Upper lobe of right lung (tissue), 1 donor: ENCODE results near the gene ALOX5. TPM values are rescaled to one million over a fixed set of nuclear protein-coding genes. Genes with fewer than 3 reads are reported as not detected.

Experiments used
- ATAC-seq: fragments of 200-7000 bp; cut with Tn5 transposase; one replicate; pipeline ENCODE4 v1.9.1; 2020; ENCODE audit warnings: mild to moderate bottlenecking, moderate library complexity
- DNase-seq: peaks from one replicate; pipeline ENCODE4 v3.0.0-alpha.2; 2020
- H3K27ac ChIP-seq: fragments of 200-600 bp; one replicate; pipeline ENCODE4 v1.8.0; 2022
- H3K27me3 ChIP-seq: fragments of 200-600 bp; one replicate; pipeline ENCODE4 v1.8.0; 2022; ENCODE audit warnings: mild to moderate bottlenecking
- H3K36me3 ChIP-seq: fragments of 200-600 bp; one replicate; pipeline ENCODE4 v1.8.0; 2022
- H3K4me1 ChIP-seq: fragments of 200-600 bp; one replicate; pipeline ENCODE4 v1.8.0; 2022
- H3K4me3 ChIP-seq: fragments of 200-600 bp; one replicate; pipeline ENCODE4 v1.8.0; 2022; ENCODE audit warnings: mild to moderate bottlenecking
- H3K9me3 ChIP-seq: fragments of 200-600 bp; one replicate; pipeline ENCODE4 v1.8.0; 2022
- CTCF ChIP-seq: fragments of 200-600 bp; IDR thresholded peaks from one replicate; pipeline ENCODE4 v1.8.0; 2022; ENCODE audit warnings: antibody characterized with exemption
- intact Hi-C: fragments of 100-400 bp; cut with DNase I; formaldehyde crosslinking; loops from one replicate; pipeline ENCODE4 v1.11.0; 2022
- total RNA-seq: library from RNA; stranded (reverse); fragmentation: NEBNext Ultra II Directional; extraction: Animal tissue kit (Norgen Biotek cat#: 25700); gene quantifications from one replicate; pipeline ENCODE4 v1.2.1, GENCODE V29; 2021
- donor health status: DM: no; HTN: yes; CAD: no; lungs with severe emphysema.

ALOX5 gene
- total RNA-seq, 1 donor from 2014 or later: 128 TPM

- Histone ChIP-seq H3K36me3 (no peaks in the 10 kb centered on the region), H3K27ac (no peak overlapping the region), H3K9me3 (no peaks in the 10 kb centered on the region), H3K4me1 (no peaks in the 10 kb centered on the region), H3K27me3 (no peaks in the 10 kb centered on the region), H3K4me3 (no peak overlapping the region)
- intact Hi-C loops: no loop called here
- DNase-seq: no peak
- ATAC-seq: no peak
- no peak for TF ChIP-seq CTCF
Observed at GRCh38 chr10:45440511-45441062, 66.6 kb downstream of the ALOX5 start.

DNA sequence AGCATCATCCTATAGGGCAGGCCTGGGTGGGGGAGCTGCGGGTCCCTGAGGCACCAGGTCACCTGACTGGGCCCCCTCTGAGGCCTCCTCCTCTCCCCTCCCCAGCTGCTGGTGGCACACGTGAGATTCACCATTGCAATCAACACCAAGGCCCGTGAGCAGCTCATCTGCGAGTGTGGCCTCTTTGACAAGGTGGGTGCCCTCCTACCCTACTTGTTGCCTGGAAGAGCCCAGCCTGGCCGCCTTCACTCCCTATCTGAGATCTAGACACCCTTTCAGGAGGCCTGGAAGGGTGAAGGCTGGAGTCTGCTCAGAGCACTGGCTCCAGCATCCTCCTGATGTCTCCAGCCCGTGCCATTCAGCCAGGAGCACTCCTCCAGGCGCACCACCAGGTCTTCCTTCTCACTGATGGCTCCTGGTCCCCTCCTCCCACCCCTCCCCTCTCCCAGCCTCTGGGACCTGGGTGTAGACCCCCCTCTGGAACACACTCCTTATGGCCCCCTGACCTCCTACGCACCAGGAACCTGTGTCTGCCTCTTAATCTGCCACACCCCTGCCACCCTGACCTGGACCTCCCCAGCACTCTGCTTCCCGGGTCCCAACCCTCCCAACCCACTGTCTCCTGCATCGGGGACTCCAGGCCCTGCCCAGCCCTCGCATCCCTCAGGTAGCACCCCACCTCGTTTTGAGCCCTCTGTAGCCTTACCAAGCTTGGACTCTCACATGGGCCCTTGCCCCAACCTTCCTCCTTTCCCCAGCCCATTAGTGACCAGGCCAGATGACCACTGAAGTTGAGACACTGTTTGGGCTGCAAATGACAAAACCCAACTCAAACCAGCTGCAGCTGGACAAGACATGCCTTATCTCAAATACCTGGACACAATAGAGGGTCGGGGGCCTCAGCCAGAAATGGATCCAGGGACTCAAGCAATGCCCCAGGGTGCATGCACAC lies 67.5 kb downstream of the ALOX5 start:
- Histone ChIP-seq H3K4me3 (no peak overlapping the region), H3K9me3 (no peaks in the 10 kb centered on the region), H3K27me3 (no peaks in the 10 kb centered on the region), H3K4me1 (no peaks in the 10 kb centered on the region), H3K27ac (no peak overlapping the region), H3K36me3 (no peaks in the 10 kb centered on the region)
- no peak for TF ChIP-seq CTCF
- no peak for ATAC-seq
- peak; percentile 46 for DNase-seq
- intact Hi-C loops: no loop called here

- Histone ChIP-seq H3K4me3 (no peak overlapping the region), H3K27ac (no peak overlapping the region), H3K9me3 (no peaks in the 10 kb centered on the region), H3K36me3 (no peaks in the 10 kb centered on the region), H3K27me3 (no peaks in the 10 kb centered on the region), H3K4me1 (no peaks in the 10 kb centered on the region)
- intact Hi-C loops: no loop called here
- ATAC-seq (no peak), DNase-seq (peak; percentile 45)
- no peak for TF ChIP-seq CTCF
Observed at GRCh38 chr10:45442251-45442650, 68.2 kb downstream of the ALOX5 start.

DNA sequence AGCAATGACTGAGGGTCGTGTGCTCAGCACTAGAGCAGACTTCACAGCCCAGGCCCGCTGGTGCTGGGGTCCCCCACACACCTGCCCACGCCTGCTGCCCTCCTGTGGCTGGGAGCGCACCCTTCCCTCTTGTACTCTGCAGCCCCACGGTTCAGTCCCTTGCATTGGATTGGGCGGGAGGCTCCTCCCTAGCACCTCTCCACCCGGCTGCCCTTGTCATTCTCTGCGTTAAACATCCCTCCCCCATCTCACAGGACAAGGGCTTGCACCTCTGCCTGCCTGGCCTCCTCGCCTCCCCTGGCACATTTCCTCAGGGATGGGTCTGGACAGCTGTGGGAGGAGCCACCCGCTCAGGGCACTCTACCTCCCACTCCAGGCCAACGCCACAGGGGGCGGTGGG lies 68.6 kb downstream of the ALOX5 start:
- peak; percentile 6 for ATAC-seq
- Histone ChIP-seq H3K27me3 (no peaks in the 10 kb centered on the region), H3K36me3 (no peaks in the 10 kb centered on the region)

More for the DNA sequence above, 68.6 kb downstream of the ALOX5 start:
- intact Hi-C loops: no loop called here
- Histone ChIP-seq H3K9me3 (no peaks in the 10 kb centered on the region), H3K27ac (no peak overlapping the region), H3K4me3 (no peak overlapping the region), H3K4me1 (no peaks in the 10 kb centered on the region)
- TF ChIP-seq CTCF: no peak
- peak; percentile 60 for DNase-seq
